GM23338 (cell line): Measurements from ENCODE around the gene TRAF3IP3.

ENCODE experiments used
- CREB1 ChIP-seq: fragments of 250-450 bp; sonication (Bioruptor Pico); IDR thresholded peaks from 2 replicates; pipeline ENCODE4 v1.5.0; 2020; ENCODE audit warnings: low read depth, mild to moderate bottlenecking, moderate library complexity
- POLR2AphosphoS5 ChIP-seq: IDR thresholded peaks from 2 replicates; pipeline ENCODE4 v1.6.1; 2016; ENCODE audit warnings: antibody characterized with exemption, low read depth
- ZNF331 ChIP-seq: fragments of 250-450 bp; sonication (Bioruptor Pico); IDR thresholded peaks from 2 replicates; pipeline ENCODE4 v1.5.0; 2020; ENCODE audit warnings: low read depth, mild to moderate bottlenecking, moderate library complexity

- no peak for TF ChIP-seq POLR2AphosphoS5
- no peak for TF ChIP-seq ZNF331 (CRISPR knock-in tag)
- TF ChIP-seq CREB1, result no peak
Measured at GRCh38 chr1:209737118-209737505, 18.7 kb upstream of the TRAF3IP3 start.
